Stimulated activated CD4-positive, alpha-beta T cell treated with anti-CD3 and anti-CD28 coated beads, Interleukin-4, amount 100 ng/mL, for 4 hours (primary cell): ENCODE measurements around the gene PPM1H.

Experiments
- DNase-seq, 2 experiments: peaks; one replicate each; pipeline ENCODE4 v3.0.0-alpha.2; 2020

PPM1H gene

GRCh38 chr12:62701492-62701891 lies 233.5 kb downstream of the PPM1H start:
- no peak for DNase-seq

- DNase-seq, result no peak
Measured at GRCh38 chr12:62700091-62700880, 234.7 kb downstream of the PPM1H start.

- no peak for DNase-seq
Measured at GRCh38 chr12:62698701-62699101, 236.2 kb downstream of the PPM1H start.

GRCh38 chr12:62697893-62698292 lies 237.1 kb downstream of the PPM1H start:
- no peak for DNase-seq

GRCh38 chr12:62695696-62696095 lies 239.3 kb downstream of the PPM1H start:
- no peak for DNase-seq

- no peak for DNase-seq
Measured at GRCh38 chr12:62694632-62695031, 240.3 kb downstream of the PPM1H start.

- DNase-seq, result no peak
Measured at GRCh38 chr12:62694116-62694515, 240.8 kb downstream of the PPM1H start.

- no peak for DNase-seq
Measured at GRCh38 chr12:62693376-62694050, 241.4 kb downstream of the PPM1H start.

GRCh38 chr12:62692884-62693283 lies 242.1 kb downstream of the PPM1H start:
- no peak for DNase-seq

GRCh38 chr12:62691309-62691708 lies 243.6 kb downstream of the PPM1H start:
- DNase-seq, result no peak

GRCh38 chr12:62689042-62689839 lies 245.7 kb downstream of the PPM1H start:
- DNase-seq, result no peak

- DNase-seq, result no peak
Measured at GRCh38 chr12:62686938-62687337, 248.0 kb downstream of the PPM1H start.

GRCh38 chr12:62684570-62685295 lies 250.2 kb downstream of the PPM1H start:
- no peak for DNase-seq

GRCh38 chr12:62683776-62684569 lies 251.0 kb downstream of the PPM1H start:
- DNase-seq, result no peak

- no peak for DNase-seq
Measured at GRCh38 chr12:62681306-62681705, 253.6 kb downstream of the PPM1H start.

GRCh38 chr12:62679608-62680007 lies 255.3 kb downstream of the PPM1H start:
- no peak for DNase-seq

GRCh38 chr12:62677355-62677754 lies 257.6 kb downstream of the PPM1H start:
- DNase-seq, result no peak

- no peak for DNase-seq
Measured at GRCh38 chr12:62676521-62677307, 258.2 kb downstream of the PPM1H start.

GRCh38 chr12:62673028-62673815 lies 261.7 kb downstream of the PPM1H start:
- no peak for DNase-seq

- DNase-seq, result no peak
Measured at GRCh38 chr12:62670986-62671720, 263.8 kb downstream of the PPM1H start.
